ENCODE data around the gene SLC7A1.

DNA sequence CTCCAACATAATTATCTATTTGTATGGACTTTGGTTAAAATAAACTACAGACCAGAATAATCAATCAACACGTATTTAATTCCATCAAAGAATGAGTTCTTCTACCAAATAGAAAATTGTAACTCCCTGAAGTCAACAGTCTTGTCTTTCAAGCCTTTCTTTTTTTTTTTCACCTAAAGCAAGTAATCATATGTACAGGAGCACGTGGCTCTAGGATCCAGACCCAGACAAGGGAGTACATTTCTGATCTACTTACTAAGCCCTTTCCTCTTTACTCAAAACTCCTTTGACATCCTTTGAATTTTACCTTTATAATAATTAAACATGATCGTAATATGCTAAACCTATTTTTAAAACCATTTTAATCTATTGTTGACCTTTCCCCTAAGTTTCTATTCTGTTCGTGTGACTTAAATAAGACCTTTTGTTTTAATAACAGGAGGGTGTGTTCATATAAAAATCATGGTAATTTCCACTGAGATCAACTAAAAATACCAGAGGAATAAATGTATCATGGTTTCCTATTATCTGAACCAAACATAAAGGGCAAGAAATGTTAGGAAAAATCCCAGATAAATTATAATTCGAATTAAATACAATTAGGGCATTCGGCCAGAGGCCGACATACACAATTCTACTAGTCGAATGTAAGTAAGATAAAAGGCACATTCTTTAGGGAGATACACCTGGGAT, 1.7 kb downstream of the SLC7A1 start:
- TF ChIP-seq, protein P1, sequence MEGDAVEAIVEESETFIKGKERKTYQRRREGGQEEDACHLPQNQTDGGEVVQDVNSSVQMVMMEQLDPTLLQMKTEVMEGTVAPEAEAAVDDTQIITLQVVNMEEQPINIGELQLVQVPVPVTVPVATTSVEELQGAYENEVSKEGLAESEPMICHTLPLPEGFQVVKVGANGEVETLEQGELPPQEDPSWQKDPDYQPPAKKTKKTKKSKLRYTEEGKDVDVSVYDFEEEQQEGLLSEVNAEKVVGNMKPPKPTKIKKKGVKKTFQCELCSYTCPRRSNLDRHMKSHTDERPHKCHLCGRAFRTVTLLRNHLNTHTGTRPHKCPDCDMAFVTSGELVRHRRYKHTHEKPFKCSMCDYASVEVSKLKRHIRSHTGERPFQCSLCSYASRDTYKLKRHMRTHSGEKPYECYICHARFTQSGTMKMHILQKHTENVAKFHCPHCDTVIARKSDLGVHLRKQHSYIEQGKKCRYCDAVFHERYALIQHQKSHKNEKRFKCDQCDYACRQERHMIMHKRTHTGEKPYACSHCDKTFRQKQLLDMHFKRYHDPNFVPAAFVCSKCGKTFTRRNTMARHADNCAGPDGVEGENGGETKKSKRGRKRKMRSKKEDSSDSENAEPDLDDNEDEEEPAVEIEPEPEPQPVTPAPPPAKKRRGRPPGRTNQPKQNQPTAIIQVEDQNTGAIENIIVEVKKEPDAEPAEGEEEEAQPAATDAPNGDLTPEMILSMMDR (IDR thresholded peaks at IDR 0.05 in 4 of 5, conservative IDR thresholded peaks at IDR 0.05 in 1 of 5) = no peak
- TF ChIP-seq POLR2A (IDR thresholded peaks at IDR 0.05) = no peak
